H1 (cell line): ENCODE data around the gene SMOC2. TPM values are rescaled to one million over a fixed set of nuclear protein-coding genes. Genes with fewer than 3 reads are reported as not detected.

Source experiments
- CTCF ChIA-PET: fragments of 300-600 bp; sonication (Branson Sonifier 250); formaldehyde crosslinking; loops from one replicate; lab custom pipeline; 2021; ENCODE audit not compliant: partially characterized antibody; lab: Charles Lee
- POLR2A ChIA-PET: fragments of 300-600 bp; sonication (Branson Sonifier 250); formaldehyde crosslinking; loops from one replicate; lab custom pipeline; 2021; ENCODE audit warnings: inconsistent platforms; ENCODE audit not compliant: partially characterized antibody; lab: Charles Lee
- DNase-seq, 2 experiments: peaks; one replicate each; pipeline versions ENCODE4 v3.0.0 to v3.0.0-alpha.2; 2010 to 2022; ENCODE audit warnings: low spot score in 2 of 2, low read depth in 1 of 2, mixed read lengths in 1 of 2
- FAIRE-seq: peaks from 2 replicates; lab custom pipeline; 2011; peaks lifted over from hg19 to GRCh38; lab: Jason Lieb, UNC
- H2AFZ ChIP-seq: 2 replicates; pipeline ENCODE4 v1.8.1; 2012; ENCODE audit warnings: low read length, inconsistent platforms
- H2AK5ac ChIP-seq: 2 replicates; pipeline ENCODE4 v1.6.1; 2013; ENCODE audit warnings: low read depth, low read length
- H2BK120ac ChIP-seq: replicated peaks from 2 replicates; pipeline ENCODE3; 2013; ENCODE audit warnings: low read depth, low read length, inconsistent platforms
- H2BK12ac ChIP-seq: 2 replicates; pipeline ENCODE4 v1.6.1; 2013; ENCODE audit warnings: low read depth, low read length
- H2BK15ac ChIP-seq: 2 replicates; pipeline ENCODE4 v1.6.1; 2013; ENCODE audit warnings: low read length
- H2BK20ac ChIP-seq: 2 replicates; pipeline ENCODE4 v1.6.1; 2013; ENCODE audit warnings: low read length
- H2BK5ac ChIP-seq: 2 replicates; pipeline ENCODE4 v1.6.1; 2013; ENCODE audit warnings: low read depth, low read length
- H3K14ac ChIP-seq: 2 replicates; pipeline ENCODE4 v1.6.1; 2013; ENCODE audit warnings: inconsistent platforms; ENCODE audit not compliant: insufficient read length
- H3K18ac ChIP-seq: 2 replicates; pipeline ENCODE4 v1.6.1; 2013; ENCODE audit warnings: low read length; ENCODE audit errors: extremely low read depth
- H3K23ac ChIP-seq: 2 replicates; pipeline ENCODE4 v1.6.1; 2013; ENCODE audit warnings: inconsistent platforms; ENCODE audit not compliant: insufficient read length
- H3K23me2 ChIP-seq: 2 replicates; pipeline ENCODE4 v1.6.1; 2013; ENCODE audit warnings: low read depth, low read length
- H3K27ac ChIP-seq: 2 replicates; pipeline ENCODE4 v1.6.1; 2011; ENCODE audit warnings: low read depth, low read length, inconsistent platforms
- H3K27me3 ChIP-seq, 4 experiments: replicated peaks in 1 of 4; 1 replicate in 1 of 4; 2 replicates in 3 of 4; pipeline versions ENCODE4 v1.6.1 to v1.8.1; 2011 to 2013; ENCODE audit warnings: low read length in 3 of 4, mild to moderate bottlenecking in 3 of 4, inconsistent platforms in 2 of 4, mixed read lengths in 2 of 4, moderate library complexity in 1 of 4; ENCODE audit not compliant: control insufficient read depth in 3 of 4, insufficient read depth in 3 of 4; ENCODE audit errors: extremely low read depth in 1 of 4
- H3K36me3 ChIP-seq, 4 experiments: 2 replicates each; pipeline versions ENCODE4 v1.6.1 to v1.8.1; 2011 to 2013; ENCODE audit warnings: mild to moderate bottlenecking in 4 of 4, low read length in 3 of 4, moderate library complexity in 2 of 4, control low read depth in 1 of 4, inconsistent platforms in 1 of 4; ENCODE audit not compliant: insufficient read depth in 4 of 4, control insufficient read depth in 2 of 4
- H3K4ac ChIP-seq: replicated peaks from 2 replicates; pipeline ENCODE3; 2013; ENCODE audit warnings: low read length, low read depth, mixed read lengths, inconsistent platforms; ENCODE audit not compliant: insufficient read length
- H3K4me1 ChIP-seq, 4 experiments: replicated peaks in 1 of 4; 1 replicate in 1 of 4; 2 replicates in 3 of 4; pipeline versions ENCODE4 v1.6.1 to v1.8.1; 2011 to 2013; ENCODE audit warnings: low read length in 3 of 4, inconsistent platforms in 2 of 4, mixed read lengths in 1 of 4; ENCODE audit not compliant: insufficient read depth in 4 of 4, control insufficient read depth in 3 of 4
- H3K4me2 ChIP-seq, 2 experiments: 2 replicates each; pipeline versions ENCODE4 v1.6.1 to v1.8.1; 2011 to 2013; ENCODE audit warnings: low read depth in 2 of 2, low read length in 2 of 2, control low read depth in 1 of 2, inconsistent platforms in 1 of 2, mild to moderate bottlenecking in 1 of 2; ENCODE audit not compliant: insufficient read depth in 1 of 2
- H3K4me3 ChIP-seq, 4 experiments: fragments of 200-600, 300-600 bp in 1 of 4; sonication (generic), shearing (Covaris generic), sonication (Bioruptor Twin) in 1 of 4; 2 replicates each; pipeline versions ENCODE4 v1.5.1 to v1.8.1; 2011 to 2016; ENCODE audit warnings: low read length in 4 of 4, low read depth in 3 of 4, control low read depth in 2 of 4, inconsistent platforms in 2 of 4, mild to moderate bottlenecking in 2 of 4, mixed read lengths in 1 of 4, moderate library complexity in 1 of 4; ENCODE audit not compliant: insufficient read depth in 2 of 4; ENCODE audit errors: extremely low read depth in 1 of 4
- H3K56ac ChIP-seq: replicated peaks from 2 replicates; pipeline ENCODE3; 2013; ENCODE audit warnings: low read depth, mild to moderate bottlenecking, mixed read lengths, low read length, inconsistent platforms; ENCODE audit not compliant: insufficient read length
- H3K79me1 ChIP-seq: 2 replicates; pipeline ENCODE4 v1.6.1; 2013; ENCODE audit warnings: low read depth, low read length, control low read depth
- H3K79me2 ChIP-seq, 2 experiments: 2 replicates each; pipeline versions ENCODE4 v1.6.1 to v1.8.1; 2012 to 2013; ENCODE audit warnings: low read length in 2 of 2, mild to moderate bottlenecking in 2 of 2, inconsistent platforms in 1 of 2; ENCODE audit not compliant: insufficient read depth in 2 of 2, control insufficient read depth in 1 of 2
- H3K9ac ChIP-seq, 4 experiments: replicated peaks in 1 of 4; 1 replicate in 1 of 4; 2 replicates in 3 of 4; pipeline versions ENCODE4 v1.6.1 to v1.8.1; 2011 to 2013; ENCODE audit warnings: low read depth in 3 of 4, low read length in 3 of 4, control low read depth in 2 of 4, mild to moderate bottlenecking in 2 of 4, moderate library complexity in 2 of 4, inconsistent platforms in 1 of 4; ENCODE audit errors: extremely low read depth in 1 of 4
- H3K9me3 ChIP-seq, 2 experiments: 2 replicates each; pipeline versions ENCODE4 v1.6.1 to v1.8.1; 2012 to 2013; ENCODE audit warnings: mild to moderate bottlenecking in 2 of 2, moderate library complexity in 2 of 2, control low read depth in 1 of 2, inconsistent platforms in 1 of 2, low read depth in 1 of 2, low read length in 1 of 2, mixed read lengths in 1 of 2; ENCODE audit not compliant: insufficient read depth in 2 of 2
- H4K20me1 ChIP-seq, 2 experiments: replicated peaks in 1 of 2; 2 replicates each; pipeline versions ENCODE3 to v1.8.1; 2011 to 2013; ENCODE audit warnings: inconsistent platforms in 2 of 2, low read length in 2 of 2, mild to moderate bottlenecking in 1 of 2; ENCODE audit not compliant: insufficient read depth in 2 of 2, control insufficient read depth in 1 of 2
- H4K5ac ChIP-seq: 2 replicates; pipeline ENCODE4 v1.6.1; 2013; ENCODE audit warnings: low read length, low read depth, mixed read lengths, inconsistent platforms; ENCODE audit not compliant: insufficient read length
- H4K8ac ChIP-seq: 2 replicates; pipeline ENCODE4 v1.8.0; 2013; ENCODE audit warnings: mild to moderate bottlenecking, moderate library complexity, low read length, inconsistent platforms; ENCODE audit not compliant: insufficient read depth; ENCODE audit errors: extremely low read depth
- H4K91ac ChIP-seq: replicated peaks from 2 replicates; pipeline ENCODE3; 2013; ENCODE audit warnings: low read length, mixed read lengths, inconsistent platforms; ENCODE audit not compliant: insufficient read length
- BACH1 ChIP-seq: IDR thresholded peaks from 2 replicates; pipeline ENCODE4 v1.6.1; 2012; ENCODE audit warnings: low read length, improper control_type of control experiment
- E2F6 ChIP-seq: IDR thresholded peaks from 2 replicates; pipeline ENCODE4 v1.6.1; 2012; ENCODE audit warnings: inconsistent platforms
- EP300 ChIP-seq, 2 experiments: IDR thresholded peaks; 1 replicate in 1 of 2; 2 replicates in 1 of 2; pipeline ENCODE4 v1.6.1; 2011 to 2012; ENCODE audit warnings: low read depth in 2 of 2, low read length in 2 of 2, mild to moderate bottlenecking in 2 of 2, borderline replicate concordance in 1 of 2, inconsistent platforms in 1 of 2, moderate library complexity in 1 of 2
- EZH2 ChIP-seq: fragments of 200-600 bp; sonication (generic); IDR thresholded peaks from 2 replicates; pipeline ENCODE4 v1.7.1; 2012; ENCODE audit warnings: low read depth, mild to moderate bottlenecking, moderate library complexity, low read length, inconsistent platforms; ENCODE audit not compliant: severe bottlenecking
- POLR2AphosphoS5 ChIP-seq: IDR thresholded peaks from 2 replicates; pipeline ENCODE4 v1.6.1; 2011; ENCODE audit warnings: low read depth, low read length
- RAD21 ChIP-seq, 2 experiments: IDR thresholded peaks in 1 of 2; conservative IDR thresholded peaks in 1 of 2; 2 replicates each; pipeline ENCODE4 v1.6.1; 2011; ENCODE audit warnings: low read depth in 2 of 2, low read length in 2 of 2, improper control_type of control experiment in 1 of 2, inconsistent platforms in 1 of 2, mild to moderate bottlenecking in 1 of 2, moderate library complexity in 1 of 2
- RBBP5 ChIP-seq: IDR thresholded peaks from 2 replicates; pipeline ENCODE4 v1.7.1; 2012; ENCODE audit warnings: low read depth, mild to moderate bottlenecking, inconsistent platforms, low read length, moderate library complexity, borderline replicate concordance
- RNF2 ChIP-seq: fragments of 200-900, 300-1000 bp; sonication (generic); IDR thresholded peaks from 2 replicates; pipeline ENCODE4 v1.7.1; 2016; ENCODE audit warnings: borderline replicate concordance, low read depth, mild to moderate bottlenecking, antibody characterized with exemption, low read length; ENCODE audit not compliant: poor library complexity, severe bottlenecking; ENCODE audit errors: missing control alignments
- SIN3A ChIP-seq, 2 experiments: IDR thresholded peaks in 1 of 2; conservative IDR thresholded peaks in 1 of 2; 2 replicates each; pipeline ENCODE4 v1.6.1; 2011 to 2012; ENCODE audit warnings: low read length in 2 of 2, improper control_type of control experiment in 1 of 2, low read depth in 1 of 2, mild to moderate bottlenecking in 1 of 2
- SP2 ChIP-seq: IDR thresholded peaks from 2 replicates; pipeline ENCODE4 v1.6.1; 2012; ENCODE audit warnings: mild to moderate bottlenecking, low read length, inconsistent platforms
- SP4 ChIP-seq: IDR thresholded peaks from 2 replicates; pipeline ENCODE4 v1.6.1; 2012; ENCODE audit warnings: low read length, inconsistent platforms
- YY1 ChIP-seq: IDR thresholded peaks from 2 replicates; pipeline ENCODE4 v1.6.1; 2011; ENCODE audit warnings: low read depth, mild to moderate bottlenecking, low read length
- WGBS, 2 experiments: shearing (Covaris generic) in 1 of 2; methylation state at CpG; one replicate each; pipeline versions ENCODE4 v1.1.6 to v1.1.7; 2013 to 2015; ENCODE audit warnings: low lambda C conversion rate in 2 of 2, mixed read lengths in 2 of 2, inconsistent platforms in 1 of 2, low coverage in 1 of 2, missing lambda C conversion rate in 1 of 2; ENCODE audit not compliant: insufficient replicate concordance in 2 of 2, insufficient coverage in 1 of 2, insufficient read length in 1 of 2; ENCODE audit errors: extremely low coverage in 1 of 2, missing lambda C conversion rate in 1 of 2; 5-methylcytosine and 5-hydroxymethylcytosine counted together
- polyA plus RNA-seq, 7 experiments: library from polyadenylated mRNA; depleted of rRNA in 3 of 7; stranded (reverse) in 5 of 7; unstranded in 2 of 7; fragments of >200 nt in 5 of 7; fragments of 200-250 nt in 2 of 7; gene quantifications; 1 replicate in 5 of 7; 2 replicates in 1 of 7; 4 replicates in 1 of 7; pipeline versions ENCODE4 v1.2.1 to v1.2.3, GENCODE V29; 2011 to 2013; ENCODE audit warnings: missing spikeins in 2 of 7, mixed read lengths in 2 of 7
- total RNA-seq: library from RNA; stranded (reverse); fragmentation: NEBNext Ultra II Directional; extraction: Animal tissue kit (Norgen Biotek cat#: 25700); gene quantifications from 2 replicates; pipeline ENCODE4 v1.2.1, GENCODE V29; 2021

Gene SMOC2
- total and polyA plus RNA-seq, 2 of the 8 experiments (the other 6 are each of a cell fraction or from before 2014, with no cell fraction given): 7.7 to 8.5 TPM

GRCh38 chr6:168469926-168470325 lies 28.9 kb downstream of the SMOC2 start:
- Histone ChIP-seq H3K79me1 (no peaks in the 10 kb centered on the region), H3K27ac (no peak overlapping the region), H4K20me1 (no peaks in the 10 kb centered on the region), H3K4me3 (no peak overlapping the region), H3K23ac (no peak overlapping the region), H2AK5ac (no peak overlapping the region), H2AFZ (no peak overlapping the region), H4K5ac (no peak overlapping the region), H3K4ac (no peak overlapping the region), H3K56ac (no peak overlapping the region), H3K9ac (no peak overlapping the region), H3K4me2 (no peak overlapping the region), H3K18ac (no peak overlapping the region), H2BK15ac (no peak overlapping the region), H3K27me3 (no peaks in the 10 kb centered on the region), H3K4me1 (peaks cover 0 to 3% (median 1%) of the 10 kb centered on the region in 4 experiments; a peak in 3 of 7 replicates), H3K23me2 (no peaks in the 10 kb centered on the region), H3K14ac (no peak overlapping the region), H2BK12ac (no peak overlapping the region), H2BK20ac (no peak overlapping the region), H3K36me3 (no peaks in the 10 kb centered on the region), H4K91ac (no peak overlapping the region), H2BK120ac (no peak overlapping the region), H4K8ac (no peak overlapping the region), H3K9me3 (no peaks in the 10 kb centered on the region), H3K79me2 (no peaks in the 10 kb centered on the region), H2BK5ac (no peak overlapping the region)
- no peak for FAIRE-seq
- POLR2A ChIA-PET: no interaction called here
- DNase-seq: no peak
- 84% methylated on average over 5 of the region's 5 CpGs; no CpG with 5 or more reads in 1 of the 2 experiments for WGBS, 2 experiments
- CTCF ChIA-PET: no interaction called here
- no peak for TF ChIP-seq SP4
- TF ChIP-seq YY1: no peak
- TF ChIP-seq SIN3A (conservative IDR thresholded peaks at IDR 0.05 in 1 of 2, IDR thresholded peaks at IDR 0.05 in 1 of 2; ENCODE audit: low read depth in 1 of 2, low read length in 2 of 2): no peak
- no peak for TF ChIP-seq RAD21 (IDR thresholded peaks at IDR 0.05 in 1 of 2, conservative IDR thresholded peaks at IDR 0.05 in 1 of 2; ENCODE audit: low read depth in 2 of 2, low read length in 2 of 2)
- TF ChIP-seq EZH2: no peak
- TF ChIP-seq POLR2AphosphoS5: no peak
- no peak for TF ChIP-seq E2F6
- TF ChIP-seq SP2: no peak
- no peak for TF ChIP-seq RNF2
- no peak for TF ChIP-seq EP300 (IDR thresholded peaks at IDR 0.05; ENCODE audit: borderline replicate concordance in 1 of 2, low read depth in 2 of 2, low read length in 2 of 2)
- no peak for TF ChIP-seq BACH1
- no peak for TF ChIP-seq RBBP5
